ENCODE measurements around the gene KLHL7.

The KLHL7 gene

GRCh38 chr7:23065974-23066373, 39.6 kb upstream of the KLHL7 start:
- H3K9me3 ChIP-seq (ENCODE audit: control insufficient read depth, low read length): no peaks in the 10 kb centered on the region
- no peaks in the 10 kb centered on the region for H3K27me3 ChIP-seq (ENCODE audit: control insufficient read depth in 1 of 2, insufficient read depth in 1 of 2, low read length in 2 of 2)
- WGBS: 100% methylated on average over 1 of the region's 1 CpG

GRCh38 chr7:23067271-23067670, 38.3 kb upstream of the KLHL7 start:
- H3K27ac ChIP-seq (ENCODE audit: low read length, poor library complexity, severe bottlenecking): no peak overlapping the region
- 80% methylated on average over 1 of the region's 1 CpG for WGBS
- no peaks in the 10 kb centered on the region for H3K9me3 ChIP-seq (ENCODE audit: control insufficient read depth, low read length)
- no peak overlapping the region for H2BK12ac ChIP-seq (ENCODE audit: low read length in 2 of 2)
- H2BK5ac ChIP-seq (ENCODE audit: low read depth, low read length, poor library complexity, severe bottlenecking): no peak overlapping the region
- no peaks in the 10 kb centered on the region for H3K79me1 ChIP-seq (replicated peaks; ENCODE audit: low read length, poor library complexity, severe bottlenecking)
- no peak overlapping the region for H3K18ac ChIP-seq (ENCODE audit: low read depth in 1 of 2, low read length in 2 of 2)
- H2BK120ac ChIP-seq (ENCODE audit: low read depth, low read length): no peak overlapping the region
- H3K4me2 ChIP-seq (ENCODE audit: low read length, poor library complexity, severe bottlenecking): no peak overlapping the region
- no peak overlapping the region for H3K4ac ChIP-seq (ENCODE audit: low read depth in 1 of 2, low read length in 2 of 2)
- H2BK15ac ChIP-seq (ENCODE audit: low read depth, poor library complexity, severe bottlenecking): no peak overlapping the region
- H2AFZ ChIP-seq (ENCODE audit: low read depth, low read length): no peak overlapping the region
- H2AK5ac ChIP-seq (ENCODE audit: low read length, severe bottlenecking): peak overlapping the region; percentile 96
- H4K8ac ChIP-seq (ENCODE audit: low read length): no peak overlapping the region
- H3K14ac ChIP-seq (ENCODE audit: low read length in 2 of 2): no peak overlapping the region
- no peak overlapping the region for H4K91ac ChIP-seq (ENCODE audit: low read length)
- DNase-seq: no peak
- peak overlapping the region; percentile 72 for H3K9ac ChIP-seq (ENCODE audit: low read length)
- peaks cover 1% of the 10 kb centered on the region for H3K4me1 ChIP-seq (ENCODE audit: control insufficient read depth, insufficient read depth, low read depth, low read length)
- no peak overlapping the region for H3K4me3 ChIP-seq (ENCODE audit: insufficient read depth in 1 of 2, low read depth in 1 of 2, low read length in 2 of 2)
- H3K23ac ChIP-seq (ENCODE audit: low read length in 2 of 2): no peak overlapping the region
- no peaks in the 10 kb centered on the region for H3K36me3 ChIP-seq (ENCODE audit: control insufficient read depth in 1 of 2, insufficient read depth in 2 of 2, low read depth in 1 of 2, low read length in 2 of 2)
- no peaks in the 10 kb centered on the region for H3K27me3 ChIP-seq (ENCODE audit: control insufficient read depth in 1 of 2, insufficient read depth in 1 of 2, low read length in 2 of 2)

More at GRCh38 chr7:23065974-23066373, 39.6 kb upstream of the KLHL7 start:
- H2BK15ac ChIP-seq (ENCODE audit: low read depth, poor library complexity, severe bottlenecking): no peak overlapping the region
- H2BK5ac ChIP-seq (ENCODE audit: low read depth, low read length, poor library complexity, severe bottlenecking): no peak overlapping the region
- no peak overlapping the region for H2AFZ ChIP-seq (ENCODE audit: low read depth, low read length)
- no peak overlapping the region for H3K18ac ChIP-seq (ENCODE audit: low read depth in 1 of 2, low read length in 2 of 2)
- H2BK120ac ChIP-seq (ENCODE audit: low read depth, low read length): no peak overlapping the region
- H3K4me2 ChIP-seq (ENCODE audit: low read length, poor library complexity, severe bottlenecking): no peak overlapping the region
- no peak overlapping the region for H3K14ac ChIP-seq (ENCODE audit: low read length in 2 of 2)
- peak overlapping the region; percentile 67 for H3K27ac ChIP-seq (ENCODE audit: low read length, poor library complexity, severe bottlenecking)
- no peak for DNase-seq
- no peak overlapping the region for H2AK5ac ChIP-seq (ENCODE audit: low read length, severe bottlenecking)
- H3K4me3 ChIP-seq (ENCODE audit: insufficient read depth in 1 of 2, low read depth in 1 of 2, low read length in 2 of 2): no peak overlapping the region
- H3K23ac ChIP-seq (ENCODE audit: low read length in 2 of 2): no peak overlapping the region
- no peaks in the 10 kb centered on the region for H3K36me3 ChIP-seq (ENCODE audit: control insufficient read depth in 1 of 2, insufficient read depth in 2 of 2, low read depth in 1 of 2, low read length in 2 of 2)
- H4K91ac ChIP-seq (ENCODE audit: low read length): no peak overlapping the region
- H3K4me1 ChIP-seq (ENCODE audit: control insufficient read depth, insufficient read depth, low read depth, low read length): no peaks in the 10 kb centered on the region
- H3K4ac ChIP-seq (ENCODE audit: low read depth in 1 of 2, low read length in 2 of 2): no peak overlapping the region
- H4K8ac ChIP-seq (ENCODE audit: low read length): no peak overlapping the region
- H3K9ac ChIP-seq (ENCODE audit: low read length): no peak overlapping the region
- no peak overlapping the region for H2BK12ac ChIP-seq (ENCODE audit: low read length in 2 of 2)
- no peaks in the 10 kb centered on the region for H3K79me1 ChIP-seq (replicated peaks; ENCODE audit: low read length, poor library complexity, severe bottlenecking)

- Histone ChIP-seq H2BK120ac (ENCODE audit: low read depth, low read length) (no peak overlapping the region), H3K4ac (ENCODE audit: low read depth in 1 of 2, low read length in 2 of 2) (no peak overlapping the region), H3K9me3 (ENCODE audit: control insufficient read depth, low read length) (no peaks in the 10 kb centered on the region), H3K4me1 (ENCODE audit: control insufficient read depth, insufficient read depth, low read depth, low read length) (peaks cover 1% of the 10 kb centered on the region), H3K9ac (ENCODE audit: low read length) (peak overlapping the region; percentile 79), H3K79me1 (replicated peaks; ENCODE audit: low read length, poor library complexity, severe bottlenecking) (no peaks in the 10 kb centered on the region), H4K8ac (ENCODE audit: low read length) (no peak overlapping the region), H2AK5ac (ENCODE audit: low read length, severe bottlenecking) (no peak overlapping the region), H2BK12ac (ENCODE audit: low read length in 2 of 2) (no peak overlapping the region), H2AFZ (ENCODE audit: low read depth, low read length) (no peak overlapping the region), H2BK15ac (ENCODE audit: low read depth, poor library complexity, severe bottlenecking) (no peak overlapping the region), H3K14ac (ENCODE audit: low read length in 2 of 2) (no peak overlapping the region), H3K36me3 (ENCODE audit: control insufficient read depth in 1 of 2, insufficient read depth in 2 of 2, low read depth in 1 of 2, low read length in 2 of 2) (no peaks in the 10 kb centered on the region), H3K18ac (ENCODE audit: low read depth in 1 of 2, low read length in 2 of 2) (no peak overlapping the region), H3K4me2 (ENCODE audit: low read length, poor library complexity, severe bottlenecking) (no peak overlapping the region), H4K91ac (ENCODE audit: low read length) (no peak overlapping the region), H3K4me3 (ENCODE audit: insufficient read depth in 1 of 2, low read depth in 1 of 2, low read length in 2 of 2) (peak overlapping the region in 1 of 2 experiments; percentile 59), H3K27ac (ENCODE audit: low read length, poor library complexity, severe bottlenecking) (no peak overlapping the region), H2BK5ac (ENCODE audit: low read depth, low read length, poor library complexity, severe bottlenecking) (no peak overlapping the region), H3K23ac (ENCODE audit: low read length in 2 of 2) (no peak overlapping the region), H3K27me3 (ENCODE audit: control insufficient read depth in 1 of 2, insufficient read depth in 1 of 2, low read length in 2 of 2) (no peaks in the 10 kb centered on the region)
- peak; percentile 33 for DNase-seq
Observed at GRCh38 chr7:23072048-23072447, 33.5 kb upstream of the KLHL7 start.

GRCh38 chr7:23072922-23073321, 32.7 kb upstream of the KLHL7 start:
- H4K91ac ChIP-seq (ENCODE audit: low read length): no peak overlapping the region
- H3K9ac ChIP-seq (ENCODE audit: low read length): peak overlapping the region; percentile 79
- no peak overlapping the region for H4K8ac ChIP-seq (ENCODE audit: low read length)
- no peak overlapping the region for H2BK12ac ChIP-seq (ENCODE audit: low read length in 2 of 2)
- H3K4me1 ChIP-seq (ENCODE audit: control insufficient read depth, insufficient read depth, low read depth, low read length): peaks cover 1% of the 10 kb centered on the region
- 8% methylated on average over 1 of the region's 2 CpGs for WGBS
- H3K18ac ChIP-seq (ENCODE audit: low read depth in 1 of 2, low read length in 2 of 2): peak overlapping the region in 1 of 2 experiments; percentile 48
- no peak overlapping the region for H3K4me2 ChIP-seq (ENCODE audit: low read length, poor library complexity, severe bottlenecking)
- H3K14ac ChIP-seq (ENCODE audit: low read length in 2 of 2): no peak overlapping the region
- H2AK5ac ChIP-seq (ENCODE audit: low read length, severe bottlenecking): no peak overlapping the region
- H3K4ac ChIP-seq (ENCODE audit: low read depth in 1 of 2, low read length in 2 of 2): no peak overlapping the region
- no peak overlapping the region for H2BK5ac ChIP-seq (ENCODE audit: low read depth, low read length, poor library complexity, severe bottlenecking)
- no peaks in the 10 kb centered on the region for H3K27me3 ChIP-seq (ENCODE audit: control insufficient read depth in 1 of 2, insufficient read depth in 1 of 2, low read length in 2 of 2)
- no peaks in the 10 kb centered on the region for H3K9me3 ChIP-seq (ENCODE audit: control insufficient read depth, low read length)
- H2BK120ac ChIP-seq (ENCODE audit: low read depth, low read length): no peak overlapping the region
- DNase-seq: no peak
- H2BK15ac ChIP-seq (ENCODE audit: low read depth, poor library complexity, severe bottlenecking): no peak overlapping the region
- H2AFZ ChIP-seq (ENCODE audit: low read depth, low read length): no peak overlapping the region
- H3K27ac ChIP-seq (ENCODE audit: low read length, poor library complexity, severe bottlenecking): no peak overlapping the region
- H3K23ac ChIP-seq (ENCODE audit: low read length in 2 of 2): no peak overlapping the region
- H3K79me1 ChIP-seq (replicated peaks; ENCODE audit: low read length, poor library complexity, severe bottlenecking): no peaks in the 10 kb centered on the region
- H3K36me3 ChIP-seq (ENCODE audit: control insufficient read depth in 1 of 2, insufficient read depth in 2 of 2, low read depth in 1 of 2, low read length in 2 of 2): no peaks in the 10 kb centered on the region
- no peak overlapping the region for H3K4me3 ChIP-seq (ENCODE audit: insufficient read depth in 1 of 2, low read depth in 1 of 2, low read length in 2 of 2)

All from mesenchymal stem cell (in vitro differentiated cells and primary cell).